Activated CD8-positive, alpha-beta memory T cell treated with anti-CD3 and anti-CD28 coated beads, Interleukin-2, amount 50 U/mL, for 48 hours (primary cell): ENCODE measurements around the gene ARID4B.
"Not testable (repeated sequence)": the region's sequence is repeated elsewhere in the genome, so short reads cannot be mapped to it uniquely, and the experiment has no call there.

Experiments used
- DNase-seq: peaks from one replicate; pipeline ENCODE4 v3.0.0-alpha.2; 2020

The ARID4B gene

GRCh38 chr1:235215453-235215852 is 112.5 kb downstream of the ARID4B start:
- no peak for DNase-seq

DNA sequence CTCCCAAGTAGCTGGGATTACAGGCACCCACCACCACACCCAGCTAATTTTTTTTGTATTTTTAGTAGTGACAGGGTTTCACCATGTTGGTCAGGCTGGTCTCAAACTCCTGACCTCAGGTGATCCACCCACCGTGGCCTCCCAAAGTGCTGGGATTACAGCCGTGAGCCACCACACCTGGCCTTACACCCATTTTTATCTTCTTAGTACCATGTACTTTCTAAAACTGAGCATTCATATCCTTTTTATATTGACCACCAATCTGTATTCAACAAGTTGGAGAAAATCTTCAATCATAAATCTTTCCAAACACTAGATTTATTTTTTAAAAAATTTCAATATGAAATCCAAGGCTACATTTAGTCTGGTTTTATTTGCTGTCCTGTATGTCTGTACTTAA is 113.0 kb downstream of the ARID4B start:
- DNase-seq: not testable (repeated sequence)

DNA sequence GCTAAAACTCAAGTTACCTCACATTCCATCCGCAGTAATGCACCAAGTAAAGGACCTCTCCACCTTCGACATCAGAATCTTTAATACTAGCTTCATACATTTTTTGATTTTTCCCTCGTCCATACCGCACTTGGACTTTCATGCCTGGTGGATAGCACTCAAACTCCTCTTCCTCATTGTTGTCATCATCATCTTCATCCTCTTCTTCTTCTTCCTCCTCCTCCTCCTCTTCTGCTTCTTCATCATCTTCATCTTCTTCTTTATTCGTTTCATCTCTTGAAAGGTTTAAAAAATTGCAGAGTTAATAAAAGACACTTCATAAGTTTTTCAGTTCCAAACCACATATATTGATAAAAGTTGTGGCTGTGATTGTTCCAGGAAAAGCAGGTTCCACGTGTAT is 114.2 kb downstream of the ARID4B start:
- no peak for DNase-seq

- DNase-seq: no peak
Observed at GRCh38 chr1:235211517-235211916, 116.5 kb downstream of the ARID4B start.

GRCh38 chr1:235207209-235207565 is 120.8 kb downstream of the ARID4B start:
- no peak for DNase-seq

DNA sequence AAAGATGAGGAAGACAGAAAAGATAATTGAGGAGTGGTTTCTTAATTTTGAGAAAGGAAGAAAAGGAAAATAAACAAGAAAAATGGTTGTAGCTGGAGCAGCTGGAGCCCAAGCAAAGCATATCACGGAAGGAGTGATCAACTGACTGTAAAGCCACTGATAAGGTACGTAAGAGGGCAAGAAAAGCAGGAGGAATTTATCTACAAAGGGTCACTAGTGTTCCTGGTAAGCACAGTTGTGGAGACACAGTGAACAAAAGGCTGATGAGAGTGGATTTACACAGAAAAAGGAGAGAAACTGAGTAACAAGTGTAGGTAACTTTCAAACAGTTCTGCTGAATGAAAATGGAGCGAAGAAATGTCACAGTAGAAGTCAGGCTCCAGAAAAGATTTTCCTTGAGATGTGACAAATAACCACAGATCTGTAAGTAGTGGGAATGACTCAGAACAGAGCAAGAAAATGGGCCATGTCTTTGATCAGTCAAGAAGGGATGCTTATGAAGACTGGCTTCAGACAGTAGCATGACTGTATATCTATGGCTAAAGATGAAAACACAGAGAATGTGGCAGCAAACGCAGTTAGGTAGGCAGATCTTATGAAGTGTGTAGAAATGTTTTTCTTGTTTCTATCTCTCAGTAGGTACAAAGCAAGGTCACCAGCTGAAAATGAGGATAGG is 121.3 kb downstream of the ARID4B start:
- DNase-seq: no peak

GRCh38 chr1:235205687-235206086 is 122.3 kb downstream of the ARID4B start:
- no peak for DNase-seq

DNA sequence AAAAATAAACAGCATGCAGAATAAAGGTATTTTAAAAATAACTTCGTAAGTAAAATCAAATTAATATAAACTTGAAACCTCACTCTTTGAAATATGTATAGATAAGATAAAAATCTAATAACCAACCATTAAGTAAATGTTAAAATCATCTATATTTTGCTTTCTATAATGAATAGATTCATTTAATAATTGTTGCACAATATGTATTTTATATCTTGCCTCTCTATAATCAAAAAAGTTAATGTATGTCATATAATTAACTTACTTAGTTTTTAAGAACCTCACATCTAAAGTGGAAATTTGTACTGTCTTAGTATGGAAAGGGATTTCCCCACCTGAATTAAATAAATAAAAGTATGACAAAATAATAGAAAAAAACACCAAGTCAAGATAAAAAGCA is 124.6 kb downstream of the ARID4B start:
- DNase-seq: no peak

- DNase-seq: not testable (repeated sequence)
Observed at GRCh38 chr1:235202447-235202846, 125.5 kb downstream of the ARID4B start.

GRCh38 chr1:235199441-235199840 is 128.5 kb downstream of the ARID4B start:
- DNase-seq: no peak

- no peak for DNase-seq
Observed at GRCh38 chr1:235190431-235190830, 137.5 kb downstream of the ARID4B start.

- no peak for DNase-seq
Observed at GRCh38 chr1:235187316-235187715, 140.7 kb downstream of the ARID4B start.

- DNase-seq: no peak
Observed at GRCh38 chr1:235181561-235182245, 146.3 kb downstream of the ARID4B start.

DNA sequence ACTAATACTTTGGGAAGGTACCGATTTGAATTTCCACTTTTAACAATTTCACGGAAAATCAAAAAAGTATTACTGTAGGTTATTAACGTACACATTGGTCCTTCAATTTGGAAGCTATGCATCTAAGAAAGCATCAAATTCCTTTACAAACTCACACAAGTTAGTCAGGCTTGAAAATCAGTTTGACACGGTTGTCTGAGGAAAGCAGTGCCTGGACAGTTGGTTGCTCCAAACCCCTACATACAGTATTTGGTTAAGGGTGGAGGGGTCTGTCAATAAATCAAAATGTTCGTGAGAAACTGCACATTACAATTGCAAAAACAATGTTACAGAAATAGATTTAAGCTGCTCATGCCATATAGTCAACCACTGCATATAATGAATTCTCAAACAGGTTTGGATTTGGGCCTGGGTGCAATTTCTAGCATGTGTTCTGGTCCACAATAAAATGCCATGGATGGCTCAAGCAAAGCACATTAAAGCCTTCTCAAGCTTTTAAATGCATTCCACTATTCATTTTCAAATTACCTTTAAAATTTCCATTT is 147.0 kb downstream of the ARID4B start:
- no peak for DNase-seq

- DNase-seq: no peak
Observed at GRCh38 chr1:235176486-235176885, 151.5 kb downstream of the ARID4B start.

- no peak for DNase-seq
Observed at GRCh38 chr1:235169986-235170385, 158.0 kb downstream of the ARID4B start.

DNA sequence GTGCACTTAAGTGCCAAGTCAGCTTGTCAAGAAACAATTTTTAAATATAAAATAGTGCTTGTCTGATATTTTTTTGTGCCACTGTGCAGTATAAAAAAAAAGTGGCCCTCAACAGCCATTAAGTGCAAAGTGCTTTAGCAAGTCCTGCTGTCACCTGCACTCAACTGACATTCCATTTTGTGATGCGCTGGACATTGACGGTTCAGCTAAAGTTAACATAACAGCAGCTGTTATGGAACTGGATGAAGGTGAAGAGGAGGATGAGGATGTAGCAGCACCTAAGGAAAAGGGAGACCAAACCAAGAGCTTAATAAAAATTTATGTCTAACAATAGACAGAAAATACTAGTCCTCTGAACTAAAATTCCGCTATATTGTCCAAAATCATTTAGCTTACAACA is 159.6 kb downstream of the ARID4B start:
- no peak for DNase-seq

GRCh38 chr1:235161685-235162327 is 166.2 kb downstream of the ARID4B start:
- DNase-seq: no peak

- DNase-seq: peak; percentile 97
Observed at GRCh38 chr1:235160957-235161684, 166.9 kb downstream of the ARID4B start, which contains the start of gene RBM34. Gene RBM34, minus strand, starts transcription at chr1:235161250. Its CDS starts 24 bp downstream, at chr1:235161226.

DNA sequence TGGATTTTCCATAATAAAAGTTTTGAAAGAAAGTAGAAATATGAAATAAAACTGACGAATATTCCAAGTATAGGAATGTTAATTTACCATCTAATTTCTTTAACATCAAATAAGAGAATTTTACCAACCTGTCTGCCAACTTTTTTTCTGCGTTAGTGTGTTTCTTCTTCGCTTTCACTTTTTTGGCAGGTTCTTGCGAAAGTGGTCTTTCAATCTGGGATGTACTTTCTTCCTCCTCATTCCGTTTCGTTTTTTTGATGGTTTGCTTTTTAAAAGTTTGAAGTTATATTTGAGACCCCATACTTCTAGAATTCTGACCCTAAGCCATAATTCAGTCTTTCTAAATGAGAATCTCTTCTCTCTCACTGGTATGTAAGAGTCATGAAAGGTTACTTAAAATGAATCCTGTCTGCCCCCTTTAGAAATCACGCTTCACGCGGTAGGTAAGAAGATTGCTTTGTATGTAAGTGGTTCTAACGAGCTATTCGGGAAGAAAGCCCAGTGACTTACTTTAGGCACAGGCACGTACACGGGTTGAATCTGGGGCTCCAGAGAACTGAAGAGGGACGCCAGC is 167.5 kb downstream of the ARID4B start:
- DNase-seq: no peak

GRCh38 chr1:235159930-235160329 is 168.0 kb downstream of the ARID4B start:
- not testable (repeated sequence) for DNase-seq

DNA sequence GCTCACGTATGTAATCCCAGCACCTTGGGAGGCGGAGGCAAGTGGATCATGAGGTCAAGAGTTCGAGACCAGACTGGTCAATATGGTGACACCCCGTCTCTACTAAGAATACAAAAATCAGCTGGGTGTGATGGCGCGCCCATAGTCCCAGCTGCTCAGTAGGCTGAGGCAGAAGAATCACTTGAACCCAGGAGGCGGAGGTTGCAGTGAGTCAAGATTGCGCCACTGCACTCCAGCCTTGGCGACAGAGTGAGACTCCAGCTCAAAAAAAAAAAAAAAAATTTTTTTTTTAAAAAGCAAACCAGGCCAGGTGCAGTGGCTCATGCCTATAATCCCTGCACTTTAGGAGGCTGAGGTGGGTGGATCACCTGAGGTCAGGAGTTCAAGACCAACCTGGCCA is 168.7 kb downstream of the ARID4B start:
- DNase-seq: not testable (repeated sequence)

- no peak for DNase-seq
Observed at GRCh38 chr1:235158680-235159079, 169.3 kb downstream of the ARID4B start.
